VCaP (cell line): ENCODE data around the gene C2CD2.

ENCODE experiments used
- H3K27ac ChIP-seq: fragments of 450-650 bp; 2 replicates; pipeline ENCODE4 v1.5.1; 2017
- TF ChIP-seq, protein P1 (sequence below): fragments of 450-650 bp; conservative IDR thresholded peaks from 2 replicates; pipeline ENCODE4 v1.5.1; 2017; ENCODE audit warnings: mild to moderate bottlenecking, moderate library complexity

C2CD2 gene

DNA sequence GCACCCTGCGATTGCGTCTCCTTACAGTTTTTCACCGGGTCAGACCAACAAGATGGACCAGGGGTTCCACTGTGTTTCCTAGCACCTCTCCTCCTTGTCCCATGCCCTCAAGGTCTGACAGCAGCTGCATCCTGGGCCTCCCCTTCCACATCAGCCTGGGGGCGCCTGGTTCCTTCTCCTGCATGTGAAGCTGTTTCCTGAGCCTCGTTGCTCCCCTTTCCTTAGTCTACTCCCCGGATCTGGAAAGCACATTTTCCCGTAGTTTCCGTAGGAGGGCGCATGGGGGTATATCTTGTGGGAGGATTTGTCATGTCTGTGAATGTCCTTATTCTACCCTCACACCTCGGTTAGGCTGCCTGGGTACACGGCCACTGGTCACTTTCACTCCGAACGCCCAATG is 80.8 kb downstream of the C2CD2 start:
- H3K27ac ChIP-seq = no peak overlapping the region
- TF ChIP-seq, protein P1, sequence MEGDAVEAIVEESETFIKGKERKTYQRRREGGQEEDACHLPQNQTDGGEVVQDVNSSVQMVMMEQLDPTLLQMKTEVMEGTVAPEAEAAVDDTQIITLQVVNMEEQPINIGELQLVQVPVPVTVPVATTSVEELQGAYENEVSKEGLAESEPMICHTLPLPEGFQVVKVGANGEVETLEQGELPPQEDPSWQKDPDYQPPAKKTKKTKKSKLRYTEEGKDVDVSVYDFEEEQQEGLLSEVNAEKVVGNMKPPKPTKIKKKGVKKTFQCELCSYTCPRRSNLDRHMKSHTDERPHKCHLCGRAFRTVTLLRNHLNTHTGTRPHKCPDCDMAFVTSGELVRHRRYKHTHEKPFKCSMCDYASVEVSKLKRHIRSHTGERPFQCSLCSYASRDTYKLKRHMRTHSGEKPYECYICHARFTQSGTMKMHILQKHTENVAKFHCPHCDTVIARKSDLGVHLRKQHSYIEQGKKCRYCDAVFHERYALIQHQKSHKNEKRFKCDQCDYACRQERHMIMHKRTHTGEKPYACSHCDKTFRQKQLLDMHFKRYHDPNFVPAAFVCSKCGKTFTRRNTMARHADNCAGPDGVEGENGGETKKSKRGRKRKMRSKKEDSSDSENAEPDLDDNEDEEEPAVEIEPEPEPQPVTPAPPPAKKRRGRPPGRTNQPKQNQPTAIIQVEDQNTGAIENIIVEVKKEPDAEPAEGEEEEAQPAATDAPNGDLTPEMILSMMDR = no peak

DNA sequence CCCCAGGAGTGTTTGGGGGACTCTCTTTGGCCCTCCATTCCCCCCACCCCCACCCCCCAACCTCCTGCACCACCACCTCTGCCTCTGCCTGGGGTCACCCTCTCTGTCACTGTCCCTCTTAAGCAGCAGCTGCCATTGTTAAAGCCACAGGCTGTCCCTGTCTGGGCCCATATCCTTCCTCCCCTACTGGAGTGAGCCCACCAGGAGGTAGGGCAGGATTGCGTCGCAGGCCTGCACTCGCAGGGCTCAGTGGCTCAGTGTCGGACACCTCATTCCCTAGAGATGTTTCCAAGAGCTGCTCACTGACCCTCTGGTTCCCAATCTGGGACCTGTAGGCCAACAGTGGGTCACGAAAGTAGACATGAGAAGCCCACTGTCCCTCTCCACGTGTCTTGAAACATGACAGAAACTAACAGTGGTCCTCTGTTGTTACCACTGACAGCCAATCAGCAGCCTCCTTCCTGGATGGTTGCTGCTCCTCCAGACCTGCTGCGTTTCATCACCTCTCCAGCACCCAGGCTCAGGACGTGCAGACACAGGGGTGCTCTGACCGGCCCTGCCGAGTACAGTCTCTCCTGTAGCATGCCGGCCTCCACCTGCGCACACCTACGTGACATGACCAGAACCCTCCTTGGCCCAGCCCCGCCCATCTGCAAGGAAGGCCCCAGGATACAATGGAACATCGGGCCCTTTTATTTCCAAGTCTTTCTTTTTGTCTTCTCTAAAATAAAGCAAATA is 82.4 kb downstream of the C2CD2 start:
- no peak overlapping the region for H3K27ac ChIP-seq
- TF ChIP-seq, protein P1 = no peak

DNA sequence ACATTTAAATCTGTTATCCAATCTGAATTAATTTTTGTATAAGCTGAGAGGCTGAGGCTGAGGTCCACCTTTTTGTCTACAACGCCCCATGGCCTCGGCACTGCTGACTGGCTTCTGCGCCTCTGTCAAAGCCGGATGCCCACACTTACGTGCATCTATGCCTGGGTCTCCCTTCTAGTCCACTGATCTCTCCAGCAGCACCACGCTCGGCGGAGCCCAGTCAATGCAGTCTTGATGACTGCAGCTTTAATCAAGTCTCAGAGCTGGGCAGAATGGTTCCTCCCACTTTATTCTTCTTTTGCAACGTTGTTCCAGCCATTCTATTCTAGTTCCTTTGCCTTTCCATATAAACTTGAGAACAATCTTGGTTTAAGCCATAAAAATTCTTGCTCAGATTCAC is 84.0 kb downstream of the C2CD2 start:
- H3K27ac ChIP-seq = no peak overlapping the region
- TF ChIP-seq, protein P1 = no peak

DNA sequence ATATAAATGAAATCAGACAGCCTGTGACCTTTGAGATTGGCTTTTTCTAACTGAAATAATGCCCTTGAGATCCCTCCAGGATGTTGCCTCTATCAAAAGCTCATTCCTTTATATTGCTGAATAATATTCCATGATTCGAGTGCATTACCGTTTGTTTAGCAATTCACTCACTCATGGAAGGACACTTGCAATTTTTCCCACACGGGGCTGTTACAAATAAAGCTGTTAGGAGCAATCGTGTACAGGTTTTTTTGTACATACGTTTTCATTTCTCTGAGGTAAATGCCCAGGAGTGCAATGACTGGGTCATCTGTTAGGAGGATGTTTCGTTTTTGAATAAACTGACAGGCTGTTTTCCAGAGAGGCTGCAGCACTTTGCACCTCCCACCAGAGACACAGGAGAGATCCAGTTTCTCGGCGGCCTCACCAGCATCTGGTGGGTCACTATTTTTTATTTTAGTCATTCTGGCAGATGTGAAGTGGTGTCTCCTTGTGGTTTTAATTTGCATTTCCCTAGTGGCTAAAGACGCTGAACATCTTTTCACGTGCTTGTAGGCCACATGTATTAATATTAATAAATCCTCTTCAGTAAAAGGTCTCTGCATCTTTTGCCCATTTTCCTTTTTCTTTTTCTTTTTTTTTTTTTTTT is 85.6 kb downstream of the C2CD2 start:
- H3K27ac ChIP-seq = no peak overlapping the region
- TF ChIP-seq, protein P1 = no peak

DNA sequence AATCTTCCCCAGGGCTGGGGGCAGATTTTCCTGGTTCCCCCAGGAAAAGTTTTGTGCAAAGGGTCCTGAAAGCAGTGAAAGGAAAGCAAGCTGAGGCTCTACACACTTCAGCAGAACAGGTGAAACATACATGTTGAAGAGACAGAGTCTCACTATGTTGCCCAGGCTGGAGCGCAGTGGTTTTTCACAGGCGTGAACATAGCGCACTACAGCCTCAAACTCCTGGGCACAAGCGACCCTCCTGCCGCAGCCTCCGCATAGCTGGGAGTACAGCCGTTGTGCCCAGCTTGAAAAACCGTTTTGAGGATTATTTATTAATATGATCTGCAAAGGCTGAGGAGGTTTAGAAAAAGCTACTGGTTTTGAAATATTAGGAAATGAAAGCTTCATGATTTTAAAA is 86.5 kb downstream of the C2CD2 start:
- TF ChIP-seq, protein P1 = no peak
- H3K27ac ChIP-seq = no peak overlapping the region

DNA sequence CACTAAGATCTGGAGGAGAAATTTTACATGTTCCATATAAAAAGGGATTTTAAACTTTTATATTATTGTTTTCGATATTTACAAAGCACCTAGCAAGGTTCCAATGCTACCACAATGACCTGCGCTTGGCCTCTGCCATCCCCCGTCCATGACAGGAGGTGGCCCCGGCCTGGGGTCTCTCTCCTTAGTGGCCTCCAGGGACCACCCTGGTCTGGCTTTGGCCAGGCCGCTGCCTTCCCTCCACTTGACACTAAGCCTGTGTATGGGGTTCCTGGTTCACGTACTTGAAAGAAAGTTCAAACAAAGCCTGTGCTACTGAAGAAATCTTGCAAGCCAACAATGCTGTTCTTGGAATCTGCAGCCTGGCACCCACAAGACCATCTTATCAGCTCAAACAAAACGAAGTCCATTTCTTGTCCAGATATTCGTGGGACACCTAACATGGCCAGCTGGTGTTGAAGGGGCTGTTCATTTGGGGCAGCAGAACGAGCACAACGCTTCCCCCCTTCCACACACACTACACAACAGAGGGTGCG is 87.5 kb downstream of the C2CD2 start:
- TF ChIP-seq, protein P1 = no peak
- no peak overlapping the region for H3K27ac ChIP-seq

DNA sequence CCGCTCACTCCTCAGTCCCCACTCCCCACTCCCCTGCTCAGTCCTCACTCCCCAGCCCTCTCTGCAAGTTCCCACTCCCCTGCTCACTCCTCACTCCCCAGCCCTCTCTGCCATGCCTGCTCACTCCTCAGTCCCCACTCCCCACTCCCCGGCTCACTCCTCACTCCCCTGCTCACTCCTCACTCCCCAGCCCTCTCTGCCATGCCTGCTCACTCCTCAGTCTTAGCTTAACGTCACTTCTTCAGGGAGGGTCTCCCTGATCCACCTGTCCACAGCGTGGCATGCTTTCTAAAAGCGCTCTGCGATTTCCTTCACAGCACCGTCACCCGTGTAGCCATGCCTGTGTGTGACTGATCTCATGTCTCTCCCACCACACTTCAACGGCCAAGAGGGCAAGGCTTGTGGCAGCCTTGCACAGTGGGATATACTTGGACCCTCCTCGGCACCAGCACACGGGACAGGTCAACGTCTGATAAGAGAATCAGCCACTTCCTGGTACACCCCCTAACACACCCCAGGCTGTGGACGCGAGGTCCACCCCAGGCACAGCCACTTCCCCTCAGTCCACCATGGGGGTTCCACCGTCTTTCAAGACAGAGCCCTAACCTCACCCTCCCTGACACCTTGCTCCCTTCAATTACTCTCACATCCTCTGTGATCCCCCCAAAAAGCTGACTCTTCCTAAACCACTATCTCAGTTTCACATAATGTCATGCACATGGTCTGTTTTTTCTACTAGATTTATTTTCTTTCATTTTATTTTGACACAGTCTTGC is 88.6 kb downstream of the C2CD2 start:
- no peak overlapping the region for H3K27ac ChIP-seq
- TF ChIP-seq, protein P1 = no peak
